ENCODE data around the gene ZFR.
"Not testable (repeated sequence)": the region's sequence is repeated elsewhere in the genome, so short reads cannot be mapped to it uniquely, and the experiment has no call there.

ZFR gene

GRCh38 chr5:32326216-32326772 is 118.2 kb downstream of the ZFR start:
- Mint-ChIP-seq H3K4me3 (no peak overlapping the region), H3K9me3 (peaks cover 12% of the 10 kb centered on the region), H3K4me1 (peaks cover 14% of the 10 kb centered on the region)

DNA sequence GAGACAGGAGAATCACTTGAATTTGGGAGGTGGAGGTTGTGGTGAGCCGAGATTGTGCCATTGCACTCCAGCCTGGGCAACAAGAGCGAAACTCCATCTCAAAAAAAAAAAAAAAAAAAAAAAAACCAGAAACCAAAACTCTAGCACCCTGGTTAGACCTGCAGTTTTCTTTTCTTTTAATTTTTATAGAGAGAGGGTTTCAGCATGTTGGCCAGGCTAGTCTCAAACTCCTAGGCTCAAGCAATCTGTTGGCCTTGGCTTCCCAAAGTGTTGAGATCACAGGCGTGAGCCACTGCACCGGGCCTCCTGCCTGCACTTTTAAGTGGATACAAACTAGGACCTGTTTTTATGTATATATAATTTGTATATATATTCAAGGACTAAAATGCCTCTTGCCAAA is 118.9 kb downstream of the ZFR start:
- Mint-ChIP-seq H3K9me3 (peaks cover 12% of the 10 kb centered on the region), H3K36me3 (ENCODE audit: low read depth) (no peaks in the 10 kb centered on the region), H3K27ac (no peak overlapping the region), H3K4me3 (no peak overlapping the region), H3K4me1 (peaks cover 8% of the 10 kb centered on the region), H3K27me3 (ENCODE audit: low read depth) (peaks cover 15% of the 10 kb centered on the region)
- no peak for TF ChIP-seq CTCF (IDR thresholded peaks at IDR 0.05; ENCODE audit: unreplicated experiment in 3 of 3)

More at GRCh38 chr5:32326216-32326772, 118.2 kb downstream of the ZFR start:
- Mint-ChIP-seq H3K27me3 (ENCODE audit: low read depth) (peaks cover 15% of the 10 kb centered on the region), H3K36me3 (ENCODE audit: low read depth) (no peaks in the 10 kb centered on the region), H3K27ac (no peak overlapping the region)
- TF ChIP-seq CTCF (IDR thresholded peaks at IDR 0.05; ENCODE audit: unreplicated experiment in 3 of 3) = no peak

- no peaks in the 10 kb centered on the region for H3K36me3 Mint-ChIP-seq (ENCODE audit: low read depth)
- peaks cover 12% of the 10 kb centered on the region for H3K9me3 Mint-ChIP-seq
- H3K4me3 Mint-ChIP-seq = no peak overlapping the region
- peaks cover 15% of the 10 kb centered on the region for H3K27me3 Mint-ChIP-seq (ENCODE audit: low read depth)
- peaks cover 7% of the 10 kb centered on the region for H3K4me1 Mint-ChIP-seq
- no peak for TF ChIP-seq CTCF (IDR thresholded peaks at IDR 0.05; ENCODE audit: unreplicated experiment in 3 of 3)
- H3K27ac Mint-ChIP-seq = peak overlapping the region in 1 of 3 experiments; percentile 48
Measured at GRCh38 chr5:32325062-32325461, 119.5 kb downstream of the ZFR start.

- TF ChIP-seq CTCF (IDR thresholded peaks at IDR 0.05; ENCODE audit: unreplicated experiment in 3 of 3) = no peak
- peaks cover 7% of the 10 kb centered on the region for H3K4me1 Mint-ChIP-seq
- H3K4me3 Mint-ChIP-seq = no peak overlapping the region
- no peaks in the 10 kb centered on the region for H3K36me3 Mint-ChIP-seq (ENCODE audit: low read depth)
- peaks cover 10% of the 10 kb centered on the region for H3K9me3 Mint-ChIP-seq
- peaks cover 9% of the 10 kb centered on the region for H3K27me3 Mint-ChIP-seq (ENCODE audit: low read depth)
- H3K27ac Mint-ChIP-seq = no peak overlapping the region
Measured at GRCh38 chr5:32323741-32324140, 120.8 kb downstream of the ZFR start.

DNA sequence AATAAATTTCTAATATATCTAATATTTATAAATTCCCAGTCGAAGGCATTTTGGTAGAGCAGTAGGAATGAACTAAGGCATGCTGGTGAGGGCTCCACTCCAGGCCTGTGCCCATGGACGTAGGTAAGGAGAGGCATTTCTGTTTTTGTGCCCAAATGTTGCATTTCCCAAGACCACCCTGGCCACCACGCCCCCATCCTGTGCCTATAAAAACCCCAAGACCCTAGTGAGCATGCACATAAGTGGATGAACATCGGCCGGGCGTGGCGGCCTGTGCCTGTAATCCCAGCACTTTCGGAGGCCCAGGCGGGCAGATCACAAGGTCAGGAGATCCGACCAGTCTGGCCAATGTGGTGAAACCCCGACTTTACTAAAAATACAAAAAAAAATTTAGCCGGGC is 121.7 kb downstream of the ZFR start:
- Mint-ChIP-seq H3K36me3 (ENCODE audit: low read depth) (no peaks in the 10 kb centered on the region), H3K9me3 (peaks cover 10% of the 10 kb centered on the region), H3K27me3 (ENCODE audit: low read depth) (peaks cover 9% of the 10 kb centered on the region), H3K27ac (no peak overlapping the region), H3K4me3 (no peak overlapping the region), H3K4me1 (peaks cover 7% of the 10 kb centered on the region)
- no peak for TF ChIP-seq CTCF (IDR thresholded peaks at IDR 0.05; ENCODE audit: unreplicated experiment in 3 of 3)

- H3K4me3 Mint-ChIP-seq; H3K4me1 Mint-ChIP-seq; H3K36me3 Mint-ChIP-seq (ENCODE audit: low read depth); H3K27ac Mint-ChIP-seq; H3K27me3 Mint-ChIP-seq (ENCODE audit: low read depth): not testable (repeated sequence)
- H3K9me3 Mint-ChIP-seq = peaks cover 10% of the 10 kb centered on the region
Measured at GRCh38 chr5:32321787-32322186, 122.8 kb downstream of the ZFR start.
